Trophoblast cell (in vitro differentiated cells and primary cell): ENCODE data around the gene CDC25B.

Source experiments
- DNase-seq, 2 donors: peaks; one replicate each; pipeline ENCODE4 v3.0.0-alpha.2; 2016
- H2AFZ ChIP-seq: 2 replicates; pipeline ENCODE4 v1.6.1; 2013; ENCODE audit warnings: low read length, moderate library complexity, mild to moderate bottlenecking; ENCODE audit not compliant: insufficient read depth, poor library complexity
- H2AK5ac ChIP-seq: 2 replicates; pipeline ENCODE4 v1.6.1; 2013; ENCODE audit warnings: mild to moderate bottlenecking, low read length
- H2BK120ac ChIP-seq: 2 replicates; pipeline ENCODE4 v1.6.1; 2013; ENCODE audit warnings: low read length, mild to moderate bottlenecking, moderate library complexity; ENCODE audit not compliant: insufficient read depth, poor library complexity
- H2BK12ac ChIP-seq: 2 replicates; pipeline ENCODE4 v1.6.1; 2013; ENCODE audit warnings: mild to moderate bottlenecking, low read length, moderate library complexity
- H2BK5ac ChIP-seq: 2 replicates; pipeline ENCODE4 v1.6.1; 2013; ENCODE audit warnings: low read length, low read depth, moderate library complexity, mild to moderate bottlenecking; ENCODE audit not compliant: poor library complexity
- H3K14ac ChIP-seq: 2 replicates; pipeline ENCODE4 v1.6.1; 2013; ENCODE audit warnings: mild to moderate bottlenecking, low read length
- H3K18ac ChIP-seq: 2 replicates; pipeline ENCODE4 v1.6.1; 2013; ENCODE audit warnings: mild to moderate bottlenecking, low read length
- H3K23ac ChIP-seq: 2 replicates; pipeline ENCODE4 v1.6.1; 2013; ENCODE audit warnings: low read length
- H3K27ac ChIP-seq: 2 replicates; pipeline ENCODE4 v1.5.1; 2013; ENCODE audit warnings: low read depth, mild to moderate bottlenecking, inconsistent platforms, low read length, moderate library complexity
- H3K27me3 ChIP-seq: 2 replicates; pipeline ENCODE4 v1.6.1; 2013; ENCODE audit warnings: inconsistent platforms, mild to moderate bottlenecking, low read length, moderate library complexity; ENCODE audit not compliant: insufficient read depth
- H3K36me3 ChIP-seq, 2 experiments: 1 replicate in 1 of 2; 2 replicates in 1 of 2; pipeline ENCODE4 v1.6.1; 2013; ENCODE audit warnings: low read length in 2 of 2, mild to moderate bottlenecking in 2 of 2, moderate library complexity in 1 of 2; ENCODE audit not compliant: insufficient read depth in 2 of 2, control insufficient read depth in 1 of 2
- H3K4ac ChIP-seq: 2 replicates; pipeline ENCODE4 v1.6.1; 2013; ENCODE audit warnings: low read depth, mild to moderate bottlenecking, low read length, moderate library complexity
- H3K4me1 ChIP-seq, 2 experiments: 1 replicate in 1 of 2; 2 replicates in 1 of 2; pipeline ENCODE4 v1.6.1; 2013; ENCODE audit warnings: low read length in 2 of 2, mild to moderate bottlenecking in 2 of 2, moderate library complexity in 1 of 2; ENCODE audit not compliant: insufficient read depth in 2 of 2, control insufficient read depth in 1 of 2
- H3K4me2 ChIP-seq: 2 replicates; pipeline ENCODE4 v1.6.1; 2013; ENCODE audit warnings: inconsistent platforms, mild to moderate bottlenecking, low read length, moderate library complexity
- H3K4me3 ChIP-seq: 2 replicates; pipeline ENCODE4 v1.5.1; 2013; ENCODE audit warnings: mild to moderate bottlenecking, low read depth, low read length, inconsistent platforms
- H3K79me1 ChIP-seq: one replicate; pipeline ENCODE4 v1.6.1; 2013; ENCODE audit warnings: low read length
- H3K79me2 ChIP-seq: 2 replicates; pipeline ENCODE4 v1.6.1; 2013; ENCODE audit warnings: low read length, mild to moderate bottlenecking; ENCODE audit not compliant: control insufficient read depth, insufficient read depth, poor library complexity
- H3K9ac ChIP-seq: 2 replicates; pipeline ENCODE4 v1.6.1; 2013; ENCODE audit warnings: mild to moderate bottlenecking, low read length
- H3K9me3 ChIP-seq: 2 replicates; pipeline ENCODE4 v1.6.1; 2013; ENCODE audit warnings: low read depth, mild to moderate bottlenecking, control low read depth, inconsistent platforms, low read length; ENCODE audit not compliant: insufficient read depth
- H4K12ac ChIP-seq: 2 replicates; pipeline ENCODE4 v1.6.1; 2013; ENCODE audit warnings: low read depth, mild to moderate bottlenecking, low read length, moderate library complexity
- H4K8ac ChIP-seq: 2 replicates; pipeline ENCODE4 v1.6.1; 2013; ENCODE audit warnings: low read depth, mild to moderate bottlenecking, low read length, moderate library complexity
- H4K91ac ChIP-seq: one replicate; pipeline ENCODE4 v1.6.1; 2013; ENCODE audit warnings: low read depth, mild to moderate bottlenecking, low read length, moderate library complexity
- WGBS: extraction: QIAGEN DNeasy Blood & Tissue Kit; methylation state at CpG from one replicate; pipeline ENCODE4 v1.1.7; 2013; ENCODE audit warnings: missing lambda C conversion rate; ENCODE audit not compliant: insufficient read length, insufficient coverage; ENCODE audit errors: extremely low coverage; 5-methylcytosine and 5-hydroxymethylcytosine counted together

Gene CDC25B

GRCh38 chr20:3798908-3799248 is 2.8 kb downstream of the CDC25B start:
- no peak for DNase-seq
- H4K8ac ChIP-seq = no peak overlapping the region
- H3K4me2 ChIP-seq = no peak overlapping the region
- no peak overlapping the region for H2AK5ac ChIP-seq
- no peak overlapping the region for H3K23ac ChIP-seq
- no peak overlapping the region for H4K91ac ChIP-seq
- H3K4ac ChIP-seq = no peak overlapping the region
- H3K4me3 ChIP-seq = no peak overlapping the region
- no peak overlapping the region for H3K18ac ChIP-seq
- no peak overlapping the region for H2AFZ ChIP-seq
- H4K12ac ChIP-seq = no peak overlapping the region
- H3K36me3 ChIP-seq = peaks cover 37 to 40% of the 10 kb centered on the region in 2 experiments
- no peak overlapping the region for H3K27ac ChIP-seq
- no peak overlapping the region for H3K14ac ChIP-seq
- no peak overlapping the region for H2BK120ac ChIP-seq
- no peaks in the 10 kb centered on the region for H3K9me3 ChIP-seq
- no peak overlapping the region for H3K9ac ChIP-seq
- no CpG with 5 or more reads among the region's 3 CpGs for WGBS
- H3K79me1 ChIP-seq = peaks cover 9% of the 10 kb centered on the region
- H2BK12ac ChIP-seq = no peak overlapping the region
- peaks cover 19 to 22% of the 10 kb centered on the region in 2 experiments for H3K4me1 ChIP-seq
- peaks cover 3% of the 10 kb centered on the region for H3K79me2 ChIP-seq
- no peaks in the 10 kb centered on the region for H3K27me3 ChIP-seq
- no peak overlapping the region for H2BK5ac ChIP-seq

DNA sequence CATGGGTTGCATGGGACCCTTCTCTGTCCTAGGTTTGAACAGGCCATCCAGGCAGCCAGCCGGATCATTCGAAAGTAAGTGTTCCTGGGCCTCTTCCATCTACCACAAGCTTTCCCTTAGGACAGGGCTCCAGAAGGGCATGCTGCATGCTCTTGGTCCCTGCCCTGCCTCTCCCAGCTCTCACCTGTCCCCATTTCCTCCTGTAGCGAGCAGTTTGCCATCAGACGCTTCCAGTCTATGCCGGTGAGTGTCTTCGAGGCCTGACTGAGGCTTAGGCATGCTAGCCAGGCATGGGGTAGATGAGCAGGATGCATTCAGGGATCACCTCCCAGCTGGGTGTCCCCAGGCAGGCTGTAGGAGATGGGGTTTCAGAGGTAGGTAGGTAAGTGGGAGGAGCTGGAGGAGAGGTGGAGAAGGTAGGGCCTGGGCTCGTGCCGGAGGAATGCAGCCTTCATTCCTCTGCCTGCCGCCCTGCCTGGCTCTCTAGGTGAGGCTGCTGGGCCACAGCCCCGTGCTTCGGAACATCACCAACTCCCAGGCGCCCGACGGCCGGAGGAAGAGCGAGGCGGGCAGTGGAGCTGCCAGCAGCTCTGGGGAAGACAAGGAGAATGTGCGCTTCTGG is 4.3 kb downstream of the CDC25B start:
- no peak overlapping the region for H4K8ac ChIP-seq
- H3K27ac ChIP-seq = no peak overlapping the region
- H3K36me3 ChIP-seq = peaks cover 44 to 49% of the 10 kb centered on the region in 2 experiments
- no peaks in the 10 kb centered on the region for H3K9me3 ChIP-seq
- no peak overlapping the region for H3K4me3 ChIP-seq
- no peak overlapping the region for H3K4ac ChIP-seq
- no peak overlapping the region for H2BK120ac ChIP-seq
- H2AK5ac ChIP-seq = no peak overlapping the region
- DNase-seq = no peak
- no peak overlapping the region for H3K23ac ChIP-seq
- peaks cover 9% of the 10 kb centered on the region for H3K79me1 ChIP-seq
- H4K91ac ChIP-seq = no peak overlapping the region
- H3K18ac ChIP-seq = no peak overlapping the region
- H4K12ac ChIP-seq = no peak overlapping the region
- H3K9ac ChIP-seq = no peak overlapping the region
- no peak overlapping the region for H3K14ac ChIP-seq
- H2BK5ac ChIP-seq = no peak overlapping the region
- H2BK12ac ChIP-seq = no peak overlapping the region
- no CpG with 5 or more reads among the region's 18 CpGs for WGBS
- H3K79me2 ChIP-seq = peaks cover 3% of the 10 kb centered on the region
- no peak overlapping the region for H2AFZ ChIP-seq
- no peak overlapping the region for H3K4me2 ChIP-seq
- H3K27me3 ChIP-seq = no peaks in the 10 kb centered on the region
- H3K4me1 ChIP-seq = peaks cover 19 to 21% of the 10 kb centered on the region in 2 experiments

DNA sequence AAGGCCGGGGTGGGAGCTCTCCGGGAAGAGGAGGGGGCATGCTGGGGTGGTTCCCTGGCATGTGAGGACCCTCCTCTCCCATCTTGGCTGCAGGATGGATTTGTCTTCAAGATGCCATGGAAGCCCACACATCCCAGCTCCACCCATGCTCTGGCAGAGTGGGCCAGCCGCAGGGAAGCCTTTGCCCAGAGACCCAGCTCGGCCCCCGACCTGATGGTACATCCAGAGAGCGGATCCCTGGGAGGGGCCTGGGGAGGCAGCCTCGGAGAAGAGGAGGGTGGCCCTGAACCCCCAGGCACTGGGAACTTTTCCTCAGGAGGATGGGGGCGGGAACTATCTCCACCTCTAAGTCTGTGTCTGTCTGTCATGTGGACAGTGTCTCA is 4.8 kb downstream of the CDC25B start:
- H3K79me2 ChIP-seq = peaks cover 3% of the 10 kb centered on the region
- no peak overlapping the region for H2AFZ ChIP-seq
- H3K4me3 ChIP-seq = no peak overlapping the region
- no peak overlapping the region for H2BK5ac ChIP-seq
- H3K4me1 ChIP-seq = peaks cover 18 to 19% of the 10 kb centered on the region in 2 experiments
- peaks cover 5% of the 10 kb centered on the region for H3K79me1 ChIP-seq
- no peak overlapping the region for H3K4me2 ChIP-seq
- H3K23ac ChIP-seq = no peak overlapping the region
- H3K18ac ChIP-seq = no peak overlapping the region
- WGBS = no CpG with 5 or more reads among the region's 8 CpGs
- no peak overlapping the region for H2AK5ac ChIP-seq
- no peak overlapping the region for H3K9ac ChIP-seq
- H3K27me3 ChIP-seq = no peaks in the 10 kb centered on the region
- H4K12ac ChIP-seq = no peak overlapping the region
- peaks cover 44 to 49% of the 10 kb centered on the region in 2 experiments for H3K36me3 ChIP-seq
- H2BK120ac ChIP-seq = no peak overlapping the region
- H3K14ac ChIP-seq = no peak overlapping the region
- H3K9me3 ChIP-seq = no peaks in the 10 kb centered on the region
- no peak for DNase-seq
- H3K4ac ChIP-seq = no peak overlapping the region
- H4K91ac ChIP-seq = no peak overlapping the region
- no peak overlapping the region for H3K27ac ChIP-seq
- H4K8ac ChIP-seq = no peak overlapping the region
- H2BK12ac ChIP-seq = no peak overlapping the region

- Histone ChIP-seq H3K4me3 (no peak overlapping the region), H3K79me2 (peaks cover 3% of the 10 kb centered on the region), H3K79me1 (peaks cover 6% of the 10 kb centered on the region), H2BK120ac (no peak overlapping the region), H2AK5ac (no peak overlapping the region), H3K27me3 (no peaks in the 10 kb centered on the region), H4K12ac (no peak overlapping the region), H3K9ac (no peak overlapping the region), H3K36me3 (peaks cover 44 to 49% of the 10 kb centered on the region in 2 experiments), H3K4ac (no peak overlapping the region), H2BK12ac (no peak overlapping the region), H2AFZ (no peak overlapping the region), H4K8ac (no peak overlapping the region), H3K14ac (no peak overlapping the region), H3K4me2 (no peak overlapping the region), H3K27ac (no peak overlapping the region), H4K91ac (no peak overlapping the region), H3K9me3 (no peaks in the 10 kb centered on the region), H3K18ac (no peak overlapping the region), H3K23ac (no peak overlapping the region), H3K4me1 (peaks cover 18 to 22% of the 10 kb centered on the region in 2 experiments), H2BK5ac (no peak overlapping the region)
- no peak for DNase-seq
- WGBS = no CpG with 5 or more reads among the region's 4 CpGs
Measured at GRCh38 chr20:3801299-3801698, 5.2 kb downstream of the CDC25B start.
